ENCODE results near the gene OR10P1. TPM values are rescaled to one million over a fixed set of nuclear protein-coding genes. Genes with fewer than 3 reads are reported as not detected.

Gene OR10P1
- total and polyA plus RNA-seq, 4 donors = not detected

- no peaks in the 10 kb centered on the region for H3K4me1 ChIP-seq (ENCODE audit: control insufficient read depth in 1 of 2, insufficient read depth in 2 of 2, low read length in 2 of 2)
- no peak overlapping the region for H3K4me3 ChIP-seq (ENCODE audit: low read length in 2 of 2)
- no peak overlapping the region for H3K27ac ChIP-seq (ENCODE audit: low read depth in 1 of 2, low read length in 2 of 2)
- 87 to 88% methylated on average over 5 of the region's 5 CpGs for WGBS, 2 donors
- H3K27me3 ChIP-seq (ENCODE audit: control insufficient read depth in 1 of 2, insufficient read depth in 2 of 2, low read length in 1 of 2) = no peaks in the 10 kb centered on the region
- no peak for ATAC-seq (ENCODE audit: low FRiP score)
- H3K36me3 ChIP-seq (ENCODE audit: control insufficient read depth in 1 of 2, insufficient read depth in 2 of 2, low read length in 1 of 2) = peaks cover 5 to 9% of the 10 kb centered on the region in 2 donors
- H3K9me3 ChIP-seq (ENCODE audit: control insufficient read depth, low read length) = no peaks in the 10 kb centered on the region
- DNase-seq = peak in 1 of 2 donors; percentile 27
- intact Hi-C loops (cut with DNase I) = no loop called here
Measured at GRCh38 chr12:55685671-55686070, 49.0 kb downstream of the OR10P1 start.

GRCh38 chr12:55686366-55687010 lies 49.8 kb downstream of the OR10P1 start:
- DNase-seq (peak in 1 of 2 donors; percentile 62), ATAC-seq (ENCODE audit: low FRiP score) (no peak)
- Histone ChIP-seq H3K4me1 (ENCODE audit: control insufficient read depth in 1 of 2, insufficient read depth in 2 of 2, low read length in 2 of 2) (no peaks in the 10 kb centered on the region), H3K36me3 (ENCODE audit: control insufficient read depth in 1 of 2, insufficient read depth in 2 of 2, low read length in 1 of 2) (peaks cover 5 to 9% of the 10 kb centered on the region in 2 donors), H3K27ac (ENCODE audit: low read depth in 1 of 2, low read length in 2 of 2) (no peak overlapping the region), H3K27me3 (ENCODE audit: control insufficient read depth in 1 of 2, insufficient read depth in 2 of 2, low read length in 1 of 2) (no peaks in the 10 kb centered on the region), H3K4me3 (ENCODE audit: low read length in 2 of 2) (no peak overlapping the region), H3K9me3 (ENCODE audit: control insufficient read depth, low read length) (no peaks in the 10 kb centered on the region)
- intact Hi-C loops (cut with DNase I) = no loop called here
- 74 to 80% methylated on average over 9 of the region's 9 CpGs for WGBS, 2 donors

Other genes with a start within 250 kb of the OR10P1 start
- not detected for gene OR6C65, start 236.4 kb upstream of the OR10P1 start, total RNA-seq
- not detected for gene OR6C65, start 236.4 kb upstream of the OR10P1 start, polyA plus RNA-seq
- gene OR6C76, start 210.6 kb upstream of the OR10P1 start, total RNA-seq = not detected
- not detected for gene OR6C76, start 210.6 kb upstream of the OR10P1 start, polyA plus RNA-seq
- not detected for gene OR6C2, start 192.8 kb upstream of the OR10P1 start, total RNA-seq
- not detected for gene OR6C2, start 192.8 kb upstream of the OR10P1 start, polyA plus RNA-seq
- not detected for gene OR6C70, start 166.8 kb upstream of the OR10P1 start, total RNA-seq
- not detected for gene OR6C70, start 166.8 kb upstream of the OR10P1 start, polyA plus RNA-seq
- not detected for gene OR6C68, start 144.5 kb upstream of the OR10P1 start, total RNA-seq
- not detected for gene OR6C68, start 144.5 kb upstream of the OR10P1 start, polyA plus RNA-seq
- not detected for gene OR6C4, start 87.3 kb upstream of the OR10P1 start, total RNA-seq
- not detected for gene OR6C4, start 87.3 kb upstream of the OR10P1 start, polyA plus RNA-seq
- not detected for gene OR2AP1, start 64.4 kb upstream of the OR10P1 start, total RNA-seq
- gene OR2AP1, start 64.4 kb upstream of the OR10P1 start, polyA plus RNA-seq = not detected
- gene ITGA7, start 71.0 kb downstream of the OR10P1 start, total RNA-seq = 100 to 1,000 TPM; 463 to 747 TPM
- gene ITGA7, start 71.0 kb downstream of the OR10P1 start, polyA plus RNA-seq = 100 to 1,000 TPM in 1 of 2 donors, 10 to 100 TPM in 1; 76.1 to 633 TPM
- 100 to 1,000 TPM in 1 of 2 donors, 10 to 100 TPM in 1; 87.3 to 115 TPM for gene BLOC1S1, start 79.2 kb downstream of the OR10P1 start, total RNA-seq
- gene BLOC1S1, start 79.2 kb downstream of the OR10P1 start, polyA plus RNA-seq = 100 to 1,000 TPM; 248 to 351 TPM
- gene RDH5, start 83.5 kb downstream of the OR10P1 start, total RNA-seq = 10 to 100 TPM; 21.9 to 51.1 TPM
- gene RDH5, start 83.5 kb downstream of the OR10P1 start, polyA plus RNA-seq = 10 to 100 TPM; 16.7 to 49.4 TPM
- 1,000 to 10,000 TPM; 1,107 to 1,135 TPM for gene CD63, start 92.1 kb downstream of the OR10P1 start, total RNA-seq
- gene CD63, start 92.1 kb downstream of the OR10P1 start, polyA plus RNA-seq = 1,000 to 10,000 TPM; 1,323 to 1,532 TPM
- gene GDF11, start 106.2 kb downstream of the OR10P1 start, total RNA-seq = 1 to 10 TPM; 6.6 to 9.4 TPM
- 1 to 10 TPM; 3.0 to 4.2 TPM for gene GDF11, start 106.2 kb downstream of the OR10P1 start, polyA plus RNA-seq
- 10 to 100 TPM; 48.3 to 51.8 TPM for gene SARNP, start 180.8 kb downstream of the OR10P1 start, total RNA-seq
- 100 to 1,000 TPM in 1 of 2 donors, 10 to 100 TPM in 1; 88.9 to 123 TPM for gene SARNP, start 180.8 kb downstream of the OR10P1 start, polyA plus RNA-seq
- gene ORMDL2, start 181.1 kb downstream of the OR10P1 start, total RNA-seq = 10 to 100 TPM; 23.6 to 34.6 TPM
- gene ORMDL2, start 181.1 kb downstream of the OR10P1 start, polyA plus RNA-seq = 10 to 100 TPM; 32.5 to 37.4 TPM
- 10 to 100 TPM; 22.6 to 24.6 TPM for gene DNAJC14, start 192.7 kb downstream of the OR10P1 start, total RNA-seq
- 10 to 100 TPM; 11.9 to 12.3 TPM for gene DNAJC14, start 192.7 kb downstream of the OR10P1 start, polyA plus RNA-seq
- 100 to 1,000 TPM in 1 of 2 donors, 10 to 100 TPM in 1; 26.4 to 144 TPM for gene MMP19, start 206.0 kb downstream of the OR10P1 start, total RNA-seq
- 10 to 100 TPM in 1 of 2 donors, 1 to 10 TPM in 1; 8.9 to 94.4 TPM for gene MMP19, start 206.0 kb downstream of the OR10P1 start, polyA plus RNA-seq

Measured in aorta (tissue), 5 donors.